Embryonic facial prominence (tissue), 1 donor: Measurements from ENCODE around the gene DOCK10.

Source experiments
- DNase-seq: peaks from one replicate; pipeline ENCODE4 v3.0.0-alpha.2; 2016; ENCODE audit errors: extremely low spot score

DOCK10 gene

DNA sequence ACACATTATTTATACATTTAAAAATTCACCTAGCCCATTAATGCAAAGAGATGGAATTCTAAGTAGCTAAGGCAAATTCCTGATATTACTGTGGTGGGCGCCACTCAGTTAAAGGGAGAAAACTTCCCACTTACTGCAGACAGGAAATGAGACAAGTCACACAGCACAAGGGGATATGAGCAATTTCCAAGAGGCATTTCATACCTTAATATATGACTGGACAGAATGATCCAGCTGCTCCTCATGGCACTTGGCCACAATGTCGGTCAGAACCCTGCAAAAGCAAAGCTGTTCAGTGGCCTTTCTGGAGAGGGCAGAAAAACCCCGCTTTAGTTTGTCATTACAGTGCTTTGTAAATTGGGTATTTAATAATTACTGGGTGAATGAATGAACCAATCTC lies 204.7 kb downstream of the DOCK10 start:
- DNase-seq = no peak

DNA sequence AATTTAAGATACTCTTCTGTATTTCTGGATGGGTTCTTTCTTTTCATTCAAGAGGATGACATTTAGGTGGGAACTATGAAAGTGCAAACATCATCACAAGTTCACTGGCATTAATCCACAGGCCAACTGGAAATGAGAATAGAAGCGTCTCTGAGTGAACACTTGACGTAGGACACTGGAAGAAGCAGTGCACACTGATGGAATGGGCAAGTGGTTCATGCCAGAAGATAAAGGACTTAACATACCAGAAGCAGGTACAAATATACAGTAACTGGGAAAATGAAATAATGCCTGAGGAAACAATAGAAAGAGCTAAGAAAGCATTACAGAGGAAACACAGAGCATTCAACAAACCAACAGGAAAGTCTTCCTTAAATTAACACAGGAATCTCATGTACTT lies 205.2 kb downstream of the DOCK10 start:
- DNase-seq = no peak

DNA sequence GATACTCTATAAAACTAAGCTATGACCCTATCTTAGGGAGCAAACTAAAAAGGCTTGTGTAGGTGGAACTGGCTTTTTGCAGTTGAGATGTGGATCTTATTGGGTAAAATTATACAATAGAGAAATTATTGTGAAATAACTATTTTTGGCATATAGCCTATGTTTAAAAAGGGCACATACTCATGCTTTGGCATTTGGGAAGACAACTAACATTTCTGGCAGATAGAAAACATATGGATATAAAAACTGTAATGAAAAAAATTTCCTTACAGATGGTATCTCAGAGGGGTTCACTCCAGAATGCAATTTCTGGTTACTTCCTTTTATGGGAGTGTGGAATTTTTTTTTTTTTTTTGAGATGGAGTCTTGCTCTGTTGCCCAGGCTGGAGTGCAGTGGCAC lies 206.0 kb downstream of the DOCK10 start:
- DNase-seq = no peak

DNA sequence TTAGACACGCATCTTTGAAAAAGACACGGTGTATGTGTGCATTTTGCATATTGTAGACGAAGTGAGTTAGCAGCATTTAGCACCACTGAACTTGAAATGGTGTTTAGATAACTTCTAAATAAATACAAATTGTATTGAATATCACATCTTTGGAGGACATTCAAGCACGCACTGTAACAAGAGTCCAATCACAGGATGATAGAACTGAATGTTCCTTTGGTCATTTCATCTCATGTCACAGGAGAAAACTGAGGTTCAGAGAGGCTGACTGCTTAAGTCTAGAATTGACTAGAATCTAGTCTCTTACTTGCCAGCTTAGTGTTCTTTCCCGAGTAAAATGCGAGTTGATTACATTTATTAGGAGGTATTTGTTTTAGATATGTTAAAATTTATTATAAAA lies 206.9 kb downstream of the DOCK10 start:
- DNase-seq = no peak

DNA sequence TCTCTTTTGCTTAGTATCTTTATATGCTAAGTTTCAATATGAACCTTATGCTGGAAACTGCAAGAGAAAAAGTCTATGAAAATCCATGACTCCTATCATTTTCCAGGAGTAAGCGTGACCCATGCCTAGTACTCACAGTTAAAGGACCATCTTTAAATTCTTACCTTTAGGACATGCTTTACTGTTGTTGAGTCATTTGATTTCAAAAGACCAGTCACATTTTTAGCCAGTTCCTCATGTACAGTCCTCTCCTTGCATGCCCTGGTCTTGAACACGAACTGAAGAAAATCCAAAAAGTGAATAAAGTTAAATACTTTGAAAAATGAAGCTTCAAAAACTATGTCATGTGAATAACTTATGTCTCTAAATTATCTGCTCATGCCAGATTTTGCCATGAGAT lies 208.3 kb downstream of the DOCK10 start:
- no peak for DNase-seq

DNA sequence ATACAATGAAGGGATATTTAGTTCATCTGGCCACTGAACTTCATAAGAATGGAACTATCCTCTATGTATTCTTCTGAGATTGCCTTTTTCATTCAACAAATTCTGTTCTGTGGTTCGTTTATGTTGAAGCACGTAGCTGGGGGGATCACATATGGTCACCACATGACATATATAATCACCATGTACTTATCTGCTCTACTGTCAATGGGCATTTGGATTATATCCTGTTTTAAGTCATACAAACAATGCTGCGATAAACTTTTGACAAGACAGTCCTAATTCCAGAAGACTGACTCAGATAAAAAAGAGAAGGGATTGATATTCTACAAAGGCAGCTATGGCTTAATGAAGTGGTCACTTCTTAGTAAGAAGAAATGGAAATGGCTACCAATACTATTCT lies 210.1 kb downstream of the DOCK10 start:
- no peak for DNase-seq

DNA sequence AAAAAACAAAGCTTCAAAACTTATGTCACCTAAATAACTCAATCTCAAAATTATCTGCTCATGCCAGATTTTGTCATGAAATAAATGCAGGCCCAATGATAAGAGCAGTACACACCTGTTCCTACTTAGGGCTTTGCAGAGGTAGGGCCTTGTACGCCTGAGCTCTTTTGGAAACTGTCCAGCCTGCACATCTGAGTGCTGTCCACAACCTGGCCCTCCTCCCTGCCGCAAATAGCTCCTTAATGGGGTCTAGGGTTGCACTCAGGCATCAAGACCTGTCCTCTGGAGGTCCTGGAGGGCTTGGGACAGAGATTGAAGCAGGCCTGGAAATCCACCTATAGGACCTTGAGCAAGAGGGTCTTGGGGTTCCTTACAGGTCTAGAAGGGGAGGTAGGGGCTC lies 210.7 kb downstream of the DOCK10 start:
- no peak for DNase-seq

DNA sequence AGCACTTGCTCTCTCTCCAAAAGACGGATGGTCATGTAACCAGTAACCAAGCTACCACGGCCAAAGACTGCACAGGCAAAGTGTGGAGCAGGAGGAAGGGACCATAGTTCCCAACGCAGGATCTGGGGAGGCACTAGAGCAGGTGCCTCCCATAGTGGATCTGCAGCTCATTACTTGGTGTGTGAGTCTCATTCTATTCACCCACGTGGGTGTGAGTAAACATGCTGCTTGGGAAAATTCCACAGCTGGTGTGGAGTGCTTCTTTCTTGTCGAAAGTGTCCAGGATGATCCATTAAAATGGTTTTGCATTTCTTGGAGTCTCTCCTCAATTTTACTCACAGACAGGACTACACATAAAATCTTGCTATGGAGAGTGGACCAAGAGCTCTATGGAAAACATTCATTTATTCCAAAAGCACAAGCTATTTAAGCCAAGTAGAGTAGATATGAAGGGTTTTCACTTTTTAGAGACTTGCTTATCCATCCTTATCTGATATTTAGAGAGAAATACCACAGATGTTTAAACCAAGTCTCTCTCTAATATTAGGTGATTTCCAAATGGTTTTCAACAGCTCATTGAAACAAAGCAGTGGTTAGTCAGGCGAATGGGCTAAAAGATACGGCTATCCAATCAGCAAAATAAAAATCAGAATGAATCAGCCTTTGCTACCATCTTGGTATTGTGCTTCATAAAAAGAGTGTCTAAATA lies 221.8 kb downstream of the DOCK10 start:
- DNase-seq = no peak

DNA sequence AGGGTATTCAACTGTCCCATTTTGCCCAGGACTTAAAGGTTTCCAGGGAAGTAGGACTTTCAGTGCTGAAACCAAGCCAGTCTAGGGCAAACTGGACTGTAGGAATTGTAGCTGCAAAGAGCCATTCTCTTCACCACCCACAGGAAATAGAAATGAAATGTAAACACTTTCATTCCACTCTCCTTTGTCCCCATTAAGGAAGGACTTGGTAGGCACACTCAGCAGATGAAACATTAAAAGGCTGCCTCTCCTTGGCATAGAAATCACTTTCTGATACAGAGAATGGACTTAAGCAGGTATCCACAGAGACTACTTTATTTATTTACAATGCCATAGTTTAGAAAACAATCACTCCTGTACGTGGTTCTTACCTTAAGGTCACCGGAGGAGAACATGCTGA lies 223.2 kb downstream of the DOCK10 start:
- no peak for DNase-seq

DNA sequence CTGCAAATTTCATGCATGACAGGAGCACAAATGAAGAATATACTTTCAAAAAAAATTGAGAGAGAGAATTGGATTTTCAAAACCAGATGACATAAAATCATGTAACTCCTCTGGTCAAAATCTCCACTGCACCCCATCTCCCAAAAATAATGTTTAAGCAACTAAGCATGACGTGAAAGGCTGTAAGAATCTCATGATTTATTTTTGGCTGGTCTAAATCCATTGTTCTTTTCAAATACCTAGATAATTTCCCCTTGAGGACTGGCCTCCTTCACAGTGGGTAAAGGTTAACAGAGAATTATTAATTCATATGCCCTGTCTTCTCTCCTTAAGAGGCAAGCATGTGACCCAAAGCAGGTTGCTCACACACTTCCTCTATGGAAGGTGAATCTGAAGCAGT lies 224.6 kb downstream of the DOCK10 start:
- no peak for DNase-seq

DNA sequence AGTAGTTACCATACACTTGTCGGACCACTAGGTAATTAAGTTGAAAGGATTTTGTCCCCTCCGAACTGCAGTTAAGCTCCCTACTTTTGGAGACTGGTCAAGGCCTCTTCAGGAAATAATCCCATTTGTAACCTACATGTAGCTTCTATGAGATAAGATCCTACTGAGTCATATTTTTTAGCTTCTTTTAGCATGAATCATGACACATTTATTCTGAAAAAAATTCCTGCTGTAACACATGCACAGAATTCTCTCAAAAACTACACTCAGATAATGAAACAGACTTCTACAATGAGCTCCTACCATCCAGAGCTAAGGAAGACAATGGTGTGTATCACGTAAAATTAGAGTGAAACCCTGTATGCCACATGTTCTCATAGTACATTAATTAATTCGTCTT lies 225.5 kb downstream of the DOCK10 start:
- no peak for DNase-seq

DNA sequence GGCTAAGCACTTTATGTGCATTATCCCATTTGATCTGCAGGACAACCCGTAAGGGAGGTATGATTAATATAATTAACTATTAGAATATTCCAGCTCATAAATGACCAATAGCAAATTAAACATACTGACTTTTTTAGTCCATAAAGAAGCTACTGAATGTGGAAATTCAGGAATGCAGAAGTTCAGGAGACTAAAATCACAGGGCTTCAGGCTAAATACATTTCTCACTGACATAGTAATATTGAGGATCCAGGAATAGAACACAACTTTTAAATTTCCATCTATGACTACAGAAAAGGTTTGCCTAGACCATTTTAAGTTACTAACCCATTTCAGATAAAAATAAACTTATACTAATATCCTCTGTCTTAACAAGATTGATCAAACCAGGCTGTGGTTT lies 228.7 kb downstream of the DOCK10 start:
- DNase-seq = no peak

DNA sequence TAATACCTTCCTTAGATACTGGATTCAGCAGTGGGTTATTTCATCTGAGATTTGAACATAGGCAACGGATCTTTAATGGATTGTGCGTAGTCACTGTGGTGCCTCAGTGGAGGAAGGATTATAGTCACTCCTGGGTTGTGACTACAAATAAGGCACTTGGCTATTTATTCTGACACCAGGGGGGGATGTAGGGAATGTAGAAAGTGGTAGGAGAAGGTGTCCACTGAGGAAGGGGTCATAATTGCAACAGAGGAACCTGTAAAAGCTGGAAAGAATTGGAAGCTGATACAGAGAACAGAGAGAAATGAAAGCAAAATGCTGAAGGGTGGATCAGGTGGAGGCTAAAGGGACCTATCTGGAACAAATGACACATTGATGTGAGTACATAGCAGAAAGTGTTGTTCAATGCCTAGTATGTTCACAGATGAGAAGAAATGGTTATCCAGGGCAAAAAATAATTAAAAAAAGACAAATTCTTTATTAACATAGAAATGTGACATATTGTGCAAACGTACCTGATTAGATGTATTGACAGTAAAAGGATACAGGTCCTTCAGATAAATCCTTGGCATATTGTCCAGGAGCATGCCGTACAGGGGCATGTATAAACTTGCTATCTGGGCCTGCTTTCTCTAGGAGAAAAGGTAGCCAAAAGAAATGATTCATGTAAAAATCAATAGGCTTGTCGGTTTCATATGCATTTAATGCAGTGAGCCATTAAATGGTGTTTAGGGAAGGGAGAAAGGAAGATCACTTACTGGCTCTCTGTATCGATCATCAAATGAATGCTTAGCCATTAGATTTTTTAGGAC lies 234.9 kb downstream of the DOCK10 start:
- no peak for DNase-seq

DNA sequence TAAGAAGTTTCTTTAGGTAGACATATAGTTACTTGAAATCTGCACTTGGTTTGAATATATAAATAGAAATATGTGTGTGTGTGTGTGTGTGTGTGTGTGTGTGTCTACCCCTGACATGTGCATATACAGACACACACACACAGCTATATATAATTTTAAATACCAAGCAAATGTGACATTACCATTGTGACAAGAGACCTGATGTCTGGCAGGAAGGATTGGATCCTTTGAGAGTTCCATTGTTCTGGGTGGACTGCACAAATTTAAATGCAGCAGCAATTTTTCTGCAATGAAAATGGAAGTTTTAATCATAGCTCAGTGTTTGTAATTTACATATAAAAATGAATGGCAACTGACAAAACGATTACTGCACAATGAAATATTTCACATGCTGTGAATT lies 238.3 kb downstream of the DOCK10 start:
- DNase-seq = no peak

DNA sequence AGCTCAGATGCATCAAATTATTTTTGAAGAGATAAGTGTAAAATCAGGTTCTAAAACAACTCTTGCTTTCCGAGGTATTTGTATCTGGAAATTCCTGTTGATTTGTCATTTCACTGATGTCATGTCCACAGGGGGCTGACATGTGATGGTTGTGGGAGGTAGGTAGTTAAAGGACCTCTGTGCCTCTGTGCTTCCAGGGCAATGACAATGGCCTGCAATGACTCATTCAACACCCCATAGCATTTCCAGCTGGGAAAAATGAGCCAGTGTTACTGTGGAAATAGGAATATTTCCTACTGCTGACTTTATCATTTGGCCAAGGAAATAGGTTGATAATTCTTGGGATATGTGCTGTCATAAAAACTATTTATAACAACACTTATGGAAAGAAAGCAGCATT lies 239.9 kb downstream of the DOCK10 start:
- DNase-seq = no peak

DNA sequence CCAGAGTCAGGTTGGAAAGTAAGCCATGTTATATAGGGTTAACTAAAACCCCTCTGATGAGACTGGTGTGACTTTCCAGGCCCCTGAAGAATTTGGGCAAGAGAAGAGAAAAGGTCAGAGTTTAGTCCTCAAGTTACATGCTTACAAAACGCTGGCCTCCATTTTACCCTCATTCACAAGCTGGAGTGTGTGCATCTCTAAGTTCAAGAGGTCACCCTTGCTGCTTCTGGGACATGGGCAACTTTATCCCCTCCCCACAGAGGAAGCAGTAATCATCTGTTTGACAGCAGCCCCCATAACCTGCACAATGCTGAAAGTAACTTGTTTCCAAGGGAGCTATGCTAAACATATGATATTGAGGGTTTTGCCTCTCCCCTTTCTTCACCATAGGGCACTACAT lies 240.9 kb downstream of the DOCK10 start:
- no peak for DNase-seq

DNA sequence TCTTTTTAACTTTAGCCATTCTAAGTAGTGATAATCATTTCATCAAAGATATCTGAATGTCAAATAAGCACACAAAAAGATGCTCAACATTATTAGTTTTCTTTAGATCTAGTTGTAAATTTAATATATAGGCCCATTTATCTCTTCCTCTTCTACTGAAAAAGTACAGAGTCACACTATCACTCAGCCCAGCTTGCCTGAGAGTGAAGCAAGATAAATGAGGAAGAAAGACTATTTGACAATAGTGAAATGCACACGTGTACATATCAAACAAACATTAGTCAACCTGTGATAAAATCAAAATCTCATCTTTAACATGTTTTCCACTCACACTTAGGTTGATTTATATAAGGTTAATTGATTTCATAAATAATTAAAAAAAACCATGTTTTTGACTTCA lies 242.6 kb downstream of the DOCK10 start:
- no peak for DNase-seq

DNA sequence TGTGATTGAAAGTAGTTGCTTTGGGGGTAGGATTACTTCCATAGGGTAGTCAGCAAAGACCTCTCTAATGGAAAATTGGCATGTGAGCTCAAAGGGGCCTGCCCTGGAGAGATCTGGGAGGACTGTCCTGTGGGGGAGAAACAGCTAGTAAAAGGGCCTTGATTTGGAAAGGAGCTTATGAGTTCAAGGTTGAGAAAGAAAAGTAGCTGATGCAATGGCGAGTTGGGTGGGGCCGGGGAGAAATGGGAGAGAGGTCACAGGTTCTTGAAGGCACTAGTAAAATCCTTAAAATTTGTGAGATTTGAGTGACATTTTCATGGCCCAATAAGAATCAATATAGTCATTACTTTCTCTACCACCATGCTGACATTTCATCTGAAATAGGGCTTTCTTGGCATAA lies 244.1 kb downstream of the DOCK10 start:
- no peak for DNase-seq

DNA sequence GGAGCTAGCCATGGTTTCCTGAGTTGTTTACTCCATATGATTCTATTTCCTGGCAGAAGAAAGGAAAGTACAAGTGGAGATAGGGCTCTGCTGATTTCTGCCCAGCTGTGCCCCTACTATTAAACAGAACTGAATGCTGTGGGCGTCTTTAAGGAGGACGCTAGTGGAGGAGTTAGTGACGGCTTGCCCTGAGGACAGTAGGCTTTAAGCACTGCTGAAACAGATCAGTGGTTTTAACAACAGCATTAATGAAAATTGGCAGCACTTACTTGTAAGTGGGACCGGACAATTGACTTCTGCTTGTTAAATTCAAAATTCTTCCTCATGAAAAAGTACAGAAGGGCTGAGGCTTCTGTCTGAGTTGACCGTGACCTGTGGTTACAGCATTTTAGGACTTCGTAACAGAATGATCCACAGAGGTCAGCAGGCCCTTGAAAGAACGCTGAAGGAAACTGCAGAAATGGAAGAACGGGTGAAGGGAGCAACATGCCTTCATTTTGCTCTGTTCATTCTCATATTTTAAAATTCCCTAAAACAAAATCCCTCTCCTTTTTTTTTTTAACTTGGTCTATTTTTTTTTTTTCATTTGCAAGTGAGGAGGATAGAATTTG lies 245.5 kb downstream of the DOCK10 start:
- no peak for DNase-seq

DNA sequence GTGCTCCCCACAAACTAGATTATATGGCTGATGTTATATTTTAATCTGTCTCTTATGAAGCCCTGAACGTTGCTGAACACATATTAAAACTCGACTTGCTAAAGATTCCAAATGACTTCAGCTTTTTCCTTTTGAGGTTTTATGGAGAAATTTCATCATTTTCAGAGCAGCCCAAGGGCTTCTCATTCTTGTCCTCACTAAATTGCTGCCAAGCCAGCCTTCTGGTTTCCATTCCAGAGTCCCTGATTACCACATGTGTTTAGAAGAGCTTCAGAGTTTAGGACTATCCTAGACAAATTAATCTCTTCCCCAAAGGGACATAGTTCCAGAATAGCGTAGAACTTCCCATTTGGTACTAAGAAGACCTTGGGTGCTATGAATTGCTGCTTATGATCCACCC lies 248.3 kb downstream of the DOCK10 start:
- no peak for DNase-seq

DNA sequence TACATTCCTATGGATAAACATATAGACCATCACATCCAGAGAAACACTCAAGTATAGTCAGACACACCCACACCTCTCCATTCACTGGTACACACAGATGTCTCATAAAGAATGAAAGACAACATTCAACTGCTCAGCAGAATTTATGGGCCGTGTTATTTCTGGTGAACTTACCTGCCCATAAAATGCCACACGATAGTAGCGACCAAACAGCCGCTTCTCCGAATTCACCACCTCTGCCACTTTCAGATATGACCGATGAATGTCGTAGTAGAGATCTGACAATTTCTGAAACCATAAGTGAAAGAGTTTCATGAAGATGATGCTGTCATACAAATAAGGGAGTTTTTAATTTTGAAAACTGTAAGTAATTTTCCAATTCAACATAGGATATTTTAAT lies 255.4 kb downstream of the DOCK10 start:
- DNase-seq = no peak

DNA sequence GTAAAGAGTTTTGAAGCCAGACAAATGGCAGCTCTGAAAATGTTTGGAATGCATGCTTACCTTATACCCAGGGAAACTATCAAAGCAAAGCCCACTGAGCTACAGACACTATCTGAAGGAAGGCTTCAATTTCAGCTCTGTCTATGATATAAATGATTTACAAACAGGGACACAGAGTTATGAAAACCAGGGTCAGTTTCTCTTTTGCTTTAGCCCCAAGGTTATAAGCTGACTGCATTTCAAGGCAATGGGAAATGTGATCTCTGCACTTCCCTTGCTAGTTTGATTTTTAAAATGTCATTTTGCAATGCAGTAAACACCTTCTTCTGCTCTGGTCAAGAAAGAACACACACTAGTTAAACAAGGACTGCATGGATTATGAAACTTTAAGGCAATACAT lies 260.9 kb downstream of the DOCK10 start:
- no peak for DNase-seq

DNA sequence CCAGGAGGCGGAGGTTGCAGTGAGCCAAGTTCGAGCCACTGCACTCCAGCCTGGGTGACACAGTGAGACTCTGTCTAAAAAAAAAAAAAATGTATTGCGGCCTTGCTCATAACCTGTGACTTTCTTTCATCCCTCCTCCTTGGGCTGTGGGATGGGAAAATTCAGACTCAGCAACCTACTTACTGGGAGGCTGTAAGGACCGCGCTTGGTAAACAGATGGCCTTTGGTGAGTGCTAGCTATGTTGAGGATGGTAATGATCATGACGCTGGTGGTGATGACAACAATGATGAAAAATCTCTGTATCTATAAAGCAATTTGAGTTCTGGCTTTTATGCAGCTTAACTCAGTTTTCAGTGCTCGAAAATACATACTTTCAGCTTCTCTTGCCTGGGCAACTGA lies 261.4 kb downstream of the DOCK10 start:
- no peak for DNase-seq
